ENCODE measurements around the gene DYNC1I2.
"Not testable (repeated sequence)": the region's sequence is repeated elsewhere in the genome, so short reads cannot be mapped to it uniquely, and the experiment has no call there.

The DYNC1I2 gene

DNA sequence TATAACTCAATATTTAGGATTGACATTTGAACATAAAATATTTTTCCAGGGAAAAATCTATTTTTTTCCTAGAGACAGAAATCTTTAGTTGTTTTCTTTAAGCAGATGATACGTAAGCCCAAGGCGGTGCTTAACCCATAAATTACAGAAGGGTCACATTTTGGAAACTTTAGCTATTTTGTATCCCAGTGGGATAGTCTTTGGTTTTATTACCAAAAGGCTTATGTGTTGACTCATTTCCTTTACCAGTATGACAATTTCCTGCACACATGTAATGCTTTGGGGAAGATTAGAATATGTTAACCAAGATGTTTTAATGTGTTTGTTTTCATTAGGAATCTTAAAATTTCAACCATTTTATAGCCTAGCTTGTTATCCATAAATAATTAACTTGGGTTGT lies 24.8 kb downstream of the DYNC1I2 start:
- no peak for DNase-seq (ENCODE audit: low read depth in 2 of 2, low spot score in 1 of 2)

DNA sequence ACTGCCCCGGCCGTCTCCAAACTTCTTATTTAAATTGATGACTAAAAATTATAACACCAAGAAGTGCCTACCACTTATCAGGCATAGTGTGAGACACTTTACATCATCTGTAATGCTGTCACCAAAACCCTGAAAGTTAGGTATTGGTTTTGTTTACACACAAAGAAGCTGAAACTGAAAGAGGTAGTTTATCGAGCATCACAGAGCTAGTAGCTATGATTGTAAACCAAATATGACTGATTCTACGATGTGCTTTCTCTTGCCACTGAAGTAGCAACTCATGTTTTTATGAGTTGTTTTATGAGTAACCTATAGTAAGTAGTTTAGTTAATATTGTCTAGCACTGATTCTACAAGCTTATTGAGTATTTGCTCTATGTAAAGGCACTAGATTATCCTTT lies 31.5 kb downstream of the DYNC1I2 start:
- DNase-seq (ENCODE audit: low read depth in 2 of 2, low spot score in 1 of 2) = no peak

DNA sequence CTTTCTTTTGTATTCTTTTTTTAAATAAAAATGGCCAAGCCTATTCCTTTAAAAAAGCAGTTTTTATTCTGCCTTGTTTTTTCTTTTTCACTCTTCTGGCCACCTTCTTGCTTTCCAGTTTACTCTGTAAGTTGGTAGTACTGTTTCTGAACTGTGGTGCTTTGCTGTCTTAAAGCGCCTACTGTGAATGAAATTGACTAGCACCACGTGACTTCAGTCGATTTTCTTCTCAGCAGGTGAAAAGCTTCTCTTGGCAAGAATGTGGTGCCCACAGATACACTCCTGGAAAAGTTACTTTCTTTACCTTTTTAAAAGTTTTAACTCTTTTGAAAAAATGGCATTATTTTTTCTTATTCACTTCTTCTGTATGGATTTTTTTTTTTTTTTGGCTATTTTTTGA lies 32.4 kb downstream of the DYNC1I2 start:
- no peak for DNase-seq (ENCODE audit: low read depth in 2 of 2, low spot score in 1 of 2)

DNA sequence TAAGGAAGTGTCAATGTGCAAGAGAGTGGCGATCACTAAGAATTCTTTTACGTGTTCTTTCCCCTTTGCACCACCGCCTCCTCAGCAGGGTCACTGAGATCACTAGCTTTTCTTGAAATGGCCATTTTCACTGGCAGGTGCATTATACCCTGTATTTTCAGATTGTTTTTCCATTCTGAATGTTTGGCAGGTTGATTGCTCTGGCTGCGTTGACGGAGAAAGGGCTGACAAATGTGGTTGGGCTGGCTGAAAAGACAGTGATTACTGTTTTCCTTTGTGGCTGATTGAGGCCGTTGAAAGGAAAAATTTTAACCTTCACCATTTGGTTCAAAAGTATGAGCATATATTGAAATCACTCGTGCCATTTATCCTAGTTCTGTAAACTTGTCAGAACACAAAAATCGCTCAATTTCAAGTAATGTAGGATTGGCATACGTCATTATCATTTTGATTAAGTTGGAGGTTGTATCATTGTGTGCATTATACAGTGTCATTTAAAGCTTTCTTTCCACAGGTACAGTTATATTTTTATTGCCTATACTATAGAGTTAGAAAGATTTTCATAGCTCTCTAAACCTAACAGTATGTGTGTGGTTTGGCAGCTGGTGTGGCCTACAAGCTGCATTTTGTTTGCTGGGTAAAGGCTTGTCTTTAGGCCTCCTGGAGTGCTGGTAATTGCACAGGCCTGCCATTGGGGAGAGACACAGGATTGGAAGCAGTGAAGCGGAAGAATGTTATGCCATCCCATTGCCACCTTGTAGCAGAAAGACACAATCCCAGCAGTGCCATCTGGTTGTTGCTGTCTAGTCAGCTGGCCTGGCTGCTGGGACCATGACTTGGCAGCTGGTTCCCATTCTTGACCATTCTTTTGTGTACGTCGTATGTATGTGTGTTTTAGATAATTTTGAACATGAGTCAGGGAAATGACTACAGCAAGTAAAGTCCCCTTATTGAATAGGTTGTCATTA lies 36.7 kb downstream of the DYNC1I2 start:
- DNase-seq (ENCODE audit: low read depth in 2 of 2, low spot score in 1 of 2) = no peak

DNA sequence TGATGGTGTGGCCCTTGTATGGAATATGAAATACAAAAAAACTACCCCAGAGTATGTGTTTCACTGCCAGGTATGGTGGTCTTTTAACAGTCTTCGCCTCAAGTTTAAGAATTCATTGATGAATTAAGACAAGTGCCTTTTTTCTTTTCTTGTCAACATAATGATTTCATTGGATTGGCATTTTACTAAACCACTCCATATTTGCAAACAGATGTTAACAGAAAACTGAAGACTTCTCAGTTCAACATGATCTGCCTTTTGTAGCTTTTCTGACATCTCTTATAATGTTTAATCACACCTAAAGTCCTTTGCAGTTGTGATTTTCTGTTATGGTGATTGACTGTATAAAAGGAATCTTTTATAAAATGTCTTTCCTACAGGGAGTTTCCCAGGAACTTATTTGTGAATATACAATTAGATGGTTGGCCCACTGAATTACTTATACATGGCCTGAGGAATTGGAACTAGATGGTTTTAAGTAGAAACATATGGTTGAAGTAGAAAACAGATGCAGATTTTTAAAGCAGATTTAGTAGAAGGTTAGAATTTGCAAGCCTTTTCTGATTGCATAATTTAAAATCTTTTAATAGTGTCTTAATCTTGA lies 39.7 kb downstream of the DYNC1I2 start:
- no peak for DNase-seq (ENCODE audit: low read depth in 2 of 2, low spot score in 1 of 2)

DNA sequence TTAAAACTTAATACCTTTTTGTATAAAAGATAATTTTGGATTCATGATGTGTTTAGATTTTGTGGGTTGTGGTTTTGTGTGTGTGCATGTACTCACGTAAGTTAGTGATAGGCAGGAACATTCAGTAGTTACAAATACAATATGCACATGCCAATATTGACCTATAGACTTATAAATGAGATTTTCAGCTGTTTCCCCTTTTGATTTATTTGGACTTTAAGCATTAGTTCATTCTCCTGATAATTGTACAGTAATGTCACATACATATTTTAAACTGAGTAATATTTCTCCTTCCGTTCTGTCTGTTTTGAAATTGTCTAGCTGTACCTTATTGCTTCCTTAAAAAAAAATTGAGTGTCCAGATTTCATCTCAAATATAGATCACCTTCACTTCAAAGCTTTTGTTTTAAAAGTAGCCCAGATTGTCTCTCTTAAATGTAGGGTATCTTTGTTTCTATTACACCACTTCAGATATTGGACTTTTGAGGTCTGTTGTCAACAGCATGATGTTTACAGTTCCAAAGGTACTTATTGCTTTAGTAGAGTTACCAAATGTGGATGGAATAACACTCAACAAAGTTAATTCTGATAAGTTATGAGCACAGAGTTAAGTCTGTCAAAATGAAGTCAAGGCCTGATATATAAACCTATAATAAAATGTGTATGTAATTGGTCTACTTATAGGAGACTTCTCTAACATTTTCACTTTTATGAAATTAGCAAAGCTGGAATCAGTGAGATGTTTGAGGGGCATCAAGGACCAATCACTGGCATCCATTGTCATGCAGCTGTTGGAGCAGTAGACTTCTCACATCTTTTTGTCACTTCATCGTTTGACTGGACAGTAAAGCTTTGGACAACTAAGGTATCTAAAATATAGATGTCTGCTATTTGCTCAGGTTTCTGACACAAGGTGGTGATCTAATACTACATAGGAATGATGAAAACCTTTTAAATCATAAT lies 42.0 kb downstream of the DYNC1I2 start:
- DNase-seq (ENCODE audit: low read depth in 2 of 2, low spot score in 1 of 2) = no peak

DNA sequence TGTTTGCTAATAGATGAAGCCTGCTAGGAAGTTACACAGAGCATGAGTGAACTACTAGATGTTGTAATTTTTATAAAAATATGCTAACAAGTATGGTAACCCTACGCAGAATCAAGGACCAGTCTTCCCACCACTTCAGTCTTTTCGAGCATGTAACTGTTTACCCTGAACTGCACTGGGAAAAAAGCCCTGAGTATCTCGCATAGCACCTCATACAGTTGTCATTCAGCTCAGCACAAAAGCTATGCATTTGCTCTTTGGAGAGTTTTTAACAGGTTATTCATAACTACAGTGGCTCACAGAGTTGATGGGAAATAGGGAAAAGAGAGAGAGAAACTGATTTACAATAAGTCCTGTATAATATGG lies 42.7 kb downstream of the DYNC1I2 start:
- no peak for DNase-seq (ENCODE audit: low read depth in 2 of 2, low spot score in 1 of 2)

DNA sequence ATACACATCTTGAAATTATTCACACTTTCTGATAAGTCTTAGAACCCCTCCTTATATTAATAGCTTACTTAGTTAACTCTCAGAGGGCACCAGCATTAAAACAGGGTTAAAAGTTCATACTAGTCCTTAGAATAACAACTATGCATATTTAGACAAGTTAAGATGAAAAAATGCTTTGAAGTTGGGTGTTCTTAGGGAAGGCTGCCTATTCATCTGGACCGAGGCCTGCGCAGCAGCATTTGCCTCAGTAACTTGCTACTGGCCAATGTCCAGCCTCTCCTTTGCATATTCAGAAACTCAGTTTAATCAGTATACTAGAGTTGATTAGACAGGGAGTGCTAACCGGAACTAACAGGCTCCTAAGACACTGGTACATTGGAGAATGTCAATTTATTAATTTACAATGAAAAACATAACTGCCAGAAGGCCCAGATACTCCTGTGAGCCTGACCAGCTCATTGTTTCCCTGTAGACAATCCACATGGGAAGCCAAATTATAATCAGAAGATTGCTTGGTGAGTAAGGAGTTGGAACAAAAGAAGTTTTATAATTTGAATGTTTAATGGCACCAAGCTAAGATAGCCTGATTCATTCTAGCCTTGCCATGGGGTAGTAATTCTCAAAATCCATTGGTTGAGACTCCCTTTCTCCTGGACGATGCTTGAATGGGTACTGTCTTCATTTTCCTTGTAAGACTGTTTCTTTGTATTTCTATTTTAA lies 48.9 kb downstream of the DYNC1I2 start:
- DNase-seq (ENCODE audit: low read depth in 2 of 2, low spot score in 1 of 2) = no peak

DNA sequence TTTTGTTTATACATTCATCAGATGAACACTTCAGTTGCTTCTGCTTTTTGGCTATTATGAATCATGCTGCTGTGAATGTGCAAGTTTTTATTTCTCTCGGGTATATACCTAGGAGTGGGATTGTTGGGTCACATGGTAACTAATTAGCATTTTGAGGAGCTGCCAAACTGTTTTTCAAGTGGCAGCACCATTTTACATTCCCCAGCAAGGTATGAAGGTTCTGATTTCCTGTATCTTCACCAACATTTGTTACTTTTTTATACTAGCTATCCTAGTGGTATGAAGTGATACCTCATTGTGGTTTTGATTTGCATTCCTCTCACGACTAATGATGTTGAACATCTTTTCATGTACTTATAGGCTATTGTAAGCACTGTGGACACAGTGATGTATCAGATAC lies 53.9 kb downstream of the DYNC1I2 start:
- no peak for DNase-seq (ENCODE audit: low read depth in 2 of 2, low spot score in 1 of 2)

DNA sequence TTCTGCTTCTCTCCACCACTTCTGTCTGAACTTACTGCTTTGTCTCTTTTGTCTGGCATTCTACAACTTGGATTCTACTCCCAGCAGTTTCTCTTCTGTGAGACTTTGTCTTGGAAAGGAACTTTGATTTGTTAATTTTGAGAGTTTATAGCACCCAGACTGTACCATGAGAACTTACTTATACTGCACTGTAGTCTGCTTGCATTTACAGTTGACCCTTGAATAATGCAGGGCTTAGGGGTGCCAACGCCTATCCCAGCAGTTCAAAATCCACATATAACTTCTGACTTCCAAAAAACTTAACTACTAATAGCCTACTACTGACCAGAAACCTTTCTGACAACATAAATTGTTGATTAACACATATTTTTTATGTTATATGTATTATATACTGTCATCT lies 55.5 kb downstream of the DYNC1I2 start:
- no peak for DNase-seq (ENCODE audit: low read depth in 2 of 2, low spot score in 1 of 2)

DNA sequence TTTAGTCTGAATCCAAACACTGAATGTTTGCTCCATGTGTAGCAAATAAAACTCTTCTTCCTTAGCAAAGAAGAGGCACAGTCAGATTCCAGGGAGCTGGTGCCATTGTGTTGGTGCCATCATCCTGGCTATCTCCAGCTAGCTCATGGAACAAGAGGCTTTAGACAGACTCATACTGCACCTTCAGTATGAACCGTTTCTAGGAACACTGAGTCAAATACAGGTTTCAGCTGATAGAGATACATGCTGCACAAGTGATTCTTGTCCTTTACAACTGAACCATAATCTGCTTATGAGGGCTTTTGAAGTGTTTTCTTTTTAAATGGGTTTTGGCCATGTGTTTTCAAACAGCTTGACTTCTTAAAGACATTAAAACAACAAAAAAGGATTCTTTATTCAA lies 57.9 kb downstream of the DYNC1I2 start:
- no peak for DNase-seq (ENCODE audit: low read depth in 2 of 2, low spot score in 1 of 2)

DNA sequence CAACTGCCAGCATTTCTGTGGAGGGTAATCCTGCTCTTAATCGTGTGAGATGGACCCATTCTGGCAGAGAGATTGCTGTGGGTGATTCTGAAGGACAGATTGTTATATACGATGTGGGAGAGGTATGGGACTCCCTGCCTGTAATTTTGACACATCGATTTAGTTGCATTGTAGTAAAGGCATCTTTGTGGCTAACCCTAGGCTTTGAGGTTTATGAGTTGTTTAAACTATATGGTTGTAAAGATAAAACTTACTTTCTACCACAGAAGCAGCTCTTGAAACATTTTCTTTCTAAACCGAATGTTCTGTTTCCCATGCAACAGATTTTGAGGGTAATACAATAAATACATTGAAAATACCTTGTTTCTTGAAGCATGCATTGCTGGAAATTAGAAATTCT lies 58.5 kb downstream of the DYNC1I2 start:
- no peak for DNase-seq (ENCODE audit: low read depth in 2 of 2, low spot score in 1 of 2)

DNA sequence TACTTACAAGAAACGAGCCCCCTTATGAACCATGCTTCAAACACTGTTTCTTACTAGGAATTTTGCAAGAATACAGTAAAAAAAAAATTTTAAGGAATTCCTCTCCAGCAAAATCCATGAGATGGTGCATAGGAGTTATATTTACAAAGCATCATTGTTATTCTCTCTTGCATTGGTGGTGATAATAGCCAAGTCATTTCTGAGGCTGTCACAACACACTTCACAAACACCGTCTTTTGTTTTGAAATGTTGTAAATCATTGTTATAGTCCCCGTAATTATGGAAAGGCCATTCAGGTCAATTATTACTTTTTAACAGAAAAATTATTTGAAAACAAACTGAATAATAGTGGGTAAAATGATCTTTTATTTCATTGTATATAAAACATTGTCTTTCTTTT lies 60.1 kb downstream of the DYNC1I2 start:
- DNase-seq (ENCODE audit: low read depth in 2 of 2, low spot score in 1 of 2) = no peak

DNA sequence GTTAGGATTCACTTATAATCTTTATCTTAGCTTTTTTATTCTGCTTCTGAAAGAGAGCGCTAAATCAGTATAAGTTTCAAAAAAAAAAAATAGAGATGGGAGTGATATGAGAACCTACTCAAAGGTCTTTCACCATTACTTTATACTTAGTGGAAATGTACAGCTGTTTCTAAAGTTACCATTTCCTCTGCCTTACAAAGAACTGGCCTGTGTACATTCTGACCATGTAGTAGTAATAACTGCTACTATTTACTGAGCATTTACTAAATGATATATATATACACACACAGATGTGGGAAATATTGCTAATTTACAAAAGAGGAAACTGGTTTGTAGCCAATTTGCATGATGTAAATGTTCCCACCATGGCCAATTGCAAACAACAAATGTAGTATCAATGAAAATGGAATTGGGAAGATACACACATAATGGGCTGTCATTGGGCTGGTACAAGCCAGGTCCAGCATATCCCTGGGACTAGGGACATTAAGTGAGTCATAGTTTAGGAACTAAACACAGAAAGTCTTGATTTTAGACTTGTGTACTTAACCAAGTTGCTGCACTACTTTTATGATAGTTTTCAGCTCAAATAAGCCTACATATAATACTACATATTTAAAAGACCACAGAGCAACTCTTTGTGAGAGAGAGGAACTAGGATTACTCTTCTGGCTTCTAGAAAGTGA lies 67.1 kb downstream of the DYNC1I2 start:
- DNase-seq (ENCODE audit: low read depth in 2 of 2, low spot score in 1 of 2) = no peak

DNA sequence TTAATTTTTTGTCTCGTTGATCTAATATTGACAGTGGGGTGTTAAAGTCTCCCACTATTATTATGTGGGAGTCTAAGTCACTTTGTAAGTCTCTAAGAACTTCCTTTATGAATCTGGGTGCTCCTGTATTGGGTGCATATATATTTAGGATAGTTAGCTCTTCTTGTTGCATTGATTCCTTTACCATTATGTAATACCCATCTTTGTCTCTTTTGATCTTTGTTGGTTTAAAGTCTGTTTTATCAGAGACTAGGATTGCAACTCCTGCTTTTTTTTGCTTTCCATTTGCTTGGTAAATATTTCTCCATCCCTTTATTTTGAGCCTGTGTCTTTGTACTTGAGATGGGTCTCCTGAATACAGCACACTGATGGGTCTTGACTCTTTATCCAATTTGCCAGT lies 71.5 kb downstream of the DYNC1I2 start:
- not testable (repeated sequence) for DNase-seq (ENCODE audit: low read depth in 2 of 2, low spot score in 1 of 2)

DNA sequence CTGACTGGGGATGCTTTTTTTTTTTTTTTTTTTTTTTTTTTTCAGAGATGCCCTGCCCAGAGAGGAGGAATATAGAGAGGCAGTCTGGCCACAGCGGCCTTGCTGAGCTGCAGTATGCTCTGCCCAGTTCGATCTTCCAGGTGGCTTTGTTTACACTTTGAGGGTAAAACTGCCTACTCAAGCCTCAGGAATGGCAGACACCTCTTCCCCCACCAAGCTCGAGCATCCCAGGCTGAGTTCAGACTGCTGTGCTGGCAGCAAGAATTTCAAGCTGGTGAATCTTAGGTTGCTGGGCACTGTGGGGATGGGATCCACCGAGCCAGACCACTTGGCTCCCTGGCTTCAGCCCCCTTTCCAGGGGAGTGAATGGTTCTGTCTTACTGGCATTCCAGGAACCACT lies 73.9 kb downstream of the DYNC1I2 start:
- DNase-seq (ENCODE audit: low read depth in 2 of 2, low spot score in 1 of 2) = not testable (repeated sequence)

DNA sequence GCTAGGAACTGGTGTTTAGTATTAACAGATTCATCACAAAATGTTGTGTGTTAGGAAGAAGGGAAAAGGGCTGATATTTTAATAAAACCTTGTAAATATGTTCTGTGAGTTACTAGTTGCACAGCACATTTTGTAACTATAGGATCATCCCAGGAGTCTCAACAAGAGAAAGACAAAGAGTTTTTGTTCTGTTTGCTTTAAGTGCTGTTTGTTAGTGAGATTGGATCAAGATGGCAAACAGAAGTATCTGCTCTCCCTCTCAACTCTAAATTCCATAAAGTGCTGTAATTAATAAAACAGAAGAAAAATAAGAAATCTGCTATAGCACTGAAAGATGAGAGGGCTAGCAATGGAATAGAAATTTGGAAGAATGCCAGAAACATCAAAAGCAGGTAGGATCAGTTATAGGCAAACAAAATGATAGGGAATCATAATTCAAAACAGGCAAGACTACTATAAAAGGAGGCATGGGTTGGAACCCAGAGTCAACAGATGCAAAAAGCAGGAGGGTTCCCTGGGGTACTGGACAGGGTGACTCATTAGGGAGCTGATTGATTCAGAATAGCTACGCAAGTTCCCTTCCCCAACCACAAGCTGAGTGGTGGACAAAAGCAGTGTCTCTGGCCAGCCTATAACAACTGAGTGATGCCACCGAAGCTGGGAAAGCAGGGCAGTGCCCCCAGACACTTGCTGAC lies 75.8 kb downstream of the DYNC1I2 start:
- DNase-seq (ENCODE audit: low read depth in 2 of 2, low spot score in 1 of 2) = no peak

DNA sequence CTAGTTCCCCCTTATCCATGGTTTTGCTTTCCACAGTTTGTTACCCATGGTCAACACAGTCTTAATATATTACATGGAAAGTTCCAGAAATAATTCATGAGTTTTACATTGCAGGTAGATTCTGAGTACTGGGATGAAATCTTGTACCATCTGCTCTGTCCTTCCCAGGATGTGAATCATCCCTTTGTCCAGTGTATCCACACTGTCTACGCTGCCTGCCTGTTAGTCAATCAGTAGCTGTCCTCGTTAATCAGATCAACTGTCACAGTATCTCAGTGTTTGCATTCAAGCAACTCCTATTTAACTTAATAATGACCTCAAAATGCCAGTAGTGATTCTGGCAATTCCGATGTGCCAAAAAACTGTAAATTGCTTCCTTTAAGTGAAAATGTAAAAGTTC lies 76.3 kb downstream of the DYNC1I2 start:
- no peak for DNase-seq (ENCODE audit: low read depth in 2 of 2, low spot score in 1 of 2)

DNA sequence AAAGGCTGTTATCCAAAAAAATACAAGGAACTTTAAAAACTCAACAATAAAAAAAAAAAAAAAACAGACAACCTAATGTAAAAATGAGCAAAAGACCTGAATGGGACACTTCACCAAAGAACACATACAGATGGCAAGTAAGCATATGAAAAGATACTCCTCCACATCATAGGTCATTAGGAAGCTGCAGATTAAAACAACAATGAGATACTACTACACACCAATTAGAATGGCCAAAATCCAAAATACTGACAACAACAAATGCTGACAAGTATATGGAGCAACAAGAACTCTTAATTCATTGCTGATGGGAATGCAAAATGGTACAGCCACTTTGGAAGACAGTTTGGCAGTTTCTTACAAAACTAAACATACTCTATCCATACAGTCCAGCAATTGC lies 84.2 kb downstream of the DYNC1I2 start:
- DNase-seq (ENCODE audit: low read depth in 2 of 2, low spot score in 1 of 2) = no peak

DNA sequence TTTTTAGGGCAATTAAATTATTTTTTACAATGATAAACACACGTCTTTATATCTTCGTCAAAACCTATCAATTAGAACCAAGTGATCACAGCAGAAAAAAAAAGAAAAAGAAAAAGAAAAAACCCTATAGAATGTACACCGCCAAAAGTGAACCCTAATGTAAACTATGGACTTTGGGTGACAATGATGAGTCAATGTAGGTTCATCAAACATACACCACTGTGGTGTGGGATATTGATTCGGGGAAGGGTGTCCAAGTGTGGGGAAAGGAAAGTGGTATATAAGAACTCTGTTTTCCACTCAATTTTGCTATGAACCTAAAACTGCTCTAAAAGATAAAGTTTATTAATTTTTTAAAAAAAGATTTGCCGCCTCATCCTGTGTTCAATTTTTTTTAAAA lies 85.1 kb downstream of the DYNC1I2 start:
- no peak for DNase-seq (ENCODE audit: low read depth in 2 of 2, low spot score in 1 of 2)

Data from stimulated activated CD8-positive, alpha-beta memory T cell treated with anti-CD3 and anti-CD28 coated beads, Interleukin-4, amount 100 ng/mL, for 1 hour (primary cell).